ENCODE results near the gene WNT16.

WNT16 gene

DNA sequence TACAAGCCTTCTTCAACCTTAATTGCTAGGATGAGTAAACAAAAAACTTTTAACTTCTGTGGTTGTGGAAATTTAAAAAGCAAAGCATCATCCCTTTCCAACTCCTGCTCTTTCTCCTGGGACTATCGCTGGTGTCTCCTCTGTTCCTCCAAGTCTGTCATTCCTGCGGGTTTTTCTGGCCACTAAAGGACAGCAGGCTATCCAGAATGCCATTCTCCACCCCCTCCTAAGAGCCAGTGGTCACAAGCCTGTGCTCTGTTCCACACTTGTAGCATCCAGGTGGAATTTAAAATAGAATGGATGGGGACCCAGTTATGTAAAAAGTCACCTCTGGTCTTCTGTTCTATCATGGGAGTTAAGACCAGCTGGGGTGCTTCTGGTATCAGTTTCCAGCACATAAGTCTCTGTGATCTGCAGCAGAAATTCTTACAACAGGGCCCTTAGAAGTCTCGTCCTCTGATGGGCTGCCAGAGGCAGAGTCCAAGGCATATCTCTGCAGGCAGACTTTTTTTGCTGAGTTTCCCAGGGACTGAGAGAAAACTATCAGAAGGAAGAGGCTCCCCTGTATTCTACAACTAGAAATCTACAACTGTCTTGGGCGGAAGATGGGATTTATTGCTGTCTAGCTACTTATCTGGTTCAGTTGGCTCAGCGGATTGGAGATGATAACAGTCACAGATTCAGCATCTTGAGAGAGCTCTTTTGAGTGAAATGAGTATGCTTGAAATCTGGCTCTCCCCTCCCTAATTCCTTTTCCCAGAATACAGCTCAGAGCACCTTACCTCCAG, 5.1 kb upstream of the WNT16 start:
- Histone ChIP-seq H3K27me3 (ENCODE audit: insufficient read depth, low read length, poor library complexity, severe bottlenecking) (no peaks in the 10 kb centered on the region), H3K4me3 (ENCODE audit: low read length, poor library complexity, severe bottlenecking) (no peak overlapping the region), H2AFZ (ENCODE audit: low read length) (no peak overlapping the region), H3K9me3 (ENCODE audit: insufficient read depth, low read depth, low read length) (no peaks in the 10 kb centered on the region), H3K4me1 (ENCODE audit: insufficient read depth, low read length, poor library complexity, severe bottlenecking) (no peaks in the 10 kb centered on the region), H3K36me3 (ENCODE audit: insufficient read depth, low read length) (no peaks in the 10 kb centered on the region), H3K79me2 (ENCODE audit: insufficient read depth, low read length) (no peaks in the 10 kb centered on the region), H3K4me2 (ENCODE audit: low read depth, low read length, poor library complexity, severe bottlenecking) (no peak overlapping the region), H3K9me2 (replicated peaks; ENCODE audit: low read depth, low read length) (no peaks in the 10 kb centered on the region), H3F3A (ENCODE audit: low read depth) (no peaks in the 10 kb centered on the region), H4K20me1 (ENCODE audit: insufficient read depth, low read length, poor library complexity, severe bottlenecking) (no peaks in the 10 kb centered on the region), H3K9ac (ENCODE audit: low read depth, low read length, poor library complexity, severe bottlenecking) (no peak overlapping the region)
- no peak for TF ChIP-seq EZH2phosphoT487 (IDR thresholded peaks at IDR 0.05; ENCODE audit: borderline replicate concordance)
- TF ChIP-seq, protein P1, sequence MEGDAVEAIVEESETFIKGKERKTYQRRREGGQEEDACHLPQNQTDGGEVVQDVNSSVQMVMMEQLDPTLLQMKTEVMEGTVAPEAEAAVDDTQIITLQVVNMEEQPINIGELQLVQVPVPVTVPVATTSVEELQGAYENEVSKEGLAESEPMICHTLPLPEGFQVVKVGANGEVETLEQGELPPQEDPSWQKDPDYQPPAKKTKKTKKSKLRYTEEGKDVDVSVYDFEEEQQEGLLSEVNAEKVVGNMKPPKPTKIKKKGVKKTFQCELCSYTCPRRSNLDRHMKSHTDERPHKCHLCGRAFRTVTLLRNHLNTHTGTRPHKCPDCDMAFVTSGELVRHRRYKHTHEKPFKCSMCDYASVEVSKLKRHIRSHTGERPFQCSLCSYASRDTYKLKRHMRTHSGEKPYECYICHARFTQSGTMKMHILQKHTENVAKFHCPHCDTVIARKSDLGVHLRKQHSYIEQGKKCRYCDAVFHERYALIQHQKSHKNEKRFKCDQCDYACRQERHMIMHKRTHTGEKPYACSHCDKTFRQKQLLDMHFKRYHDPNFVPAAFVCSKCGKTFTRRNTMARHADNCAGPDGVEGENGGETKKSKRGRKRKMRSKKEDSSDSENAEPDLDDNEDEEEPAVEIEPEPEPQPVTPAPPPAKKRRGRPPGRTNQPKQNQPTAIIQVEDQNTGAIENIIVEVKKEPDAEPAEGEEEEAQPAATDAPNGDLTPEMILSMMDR (conservative IDR thresholded peaks at IDR 0.05; ENCODE audit: low read length): no peak

- no peaks in the 10 kb centered on the region for H3K9me3 ChIP-seq (ENCODE audit: insufficient read depth, low read depth, low read length)
- no peak overlapping the region for H3K4me2 ChIP-seq (ENCODE audit: low read depth, low read length, poor library complexity, severe bottlenecking)
These were observed 1.1 kb upstream of the WNT16 start for GRCh38 chr7:121327671-121328070.

DNA sequence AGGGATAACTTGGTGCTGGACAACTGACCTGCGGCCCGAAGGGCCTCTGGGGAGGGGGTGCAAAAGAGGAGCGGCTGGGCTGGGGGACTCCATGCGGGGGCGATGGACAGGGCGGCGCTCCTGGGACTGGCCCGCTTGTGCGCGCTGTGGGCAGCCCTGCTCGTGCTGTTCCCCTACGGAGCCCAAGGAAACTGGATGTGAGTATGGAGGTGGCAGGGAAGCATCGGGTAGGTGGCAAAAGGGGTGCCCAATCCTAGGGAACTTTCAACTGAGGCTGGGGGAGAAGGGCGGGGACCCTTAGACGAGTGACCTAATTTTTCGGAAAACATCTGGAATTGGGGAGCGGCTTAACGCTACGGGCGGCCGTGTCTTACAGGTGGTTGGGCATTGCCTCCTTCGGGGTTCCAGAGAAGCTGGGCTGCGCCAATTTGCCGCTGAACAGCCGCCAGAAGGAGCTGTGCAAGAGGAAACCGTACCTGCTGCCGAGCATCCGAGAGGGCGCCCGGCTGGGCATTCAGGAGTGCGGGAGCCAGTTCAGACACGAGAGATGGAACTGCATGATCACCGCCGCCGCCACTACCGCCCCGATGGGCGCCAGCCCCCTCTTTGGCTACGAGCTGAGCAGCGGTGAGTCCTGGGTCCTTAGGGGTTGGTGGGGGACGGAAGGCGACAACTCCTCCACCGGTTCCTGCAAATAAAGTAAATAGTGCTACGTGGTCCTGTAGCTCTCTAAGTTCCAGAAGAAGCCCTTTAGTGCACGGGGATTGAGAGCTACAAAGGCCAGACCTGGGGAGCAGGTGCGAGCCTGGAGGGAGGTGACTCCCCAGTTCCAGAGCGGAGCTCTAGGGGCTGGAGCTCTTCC, 622 bp downstream of the WNT16 start:
- Histone ChIP-seq H3K4me3 (ENCODE audit: low read length, poor library complexity, severe bottlenecking) (no peak overlapping the region), H2AFZ (ENCODE audit: low read length) (no peak overlapping the region), H3K36me3 (ENCODE audit: insufficient read depth, low read length) (no peaks in the 10 kb centered on the region), H3K27me3 (ENCODE audit: insufficient read depth, low read length, poor library complexity, severe bottlenecking) (no peaks in the 10 kb centered on the region), H3K9me3 (ENCODE audit: insufficient read depth, low read depth, low read length) (no peaks in the 10 kb centered on the region), H3F3A (ENCODE audit: low read depth) (no peaks in the 10 kb centered on the region), H3K4me2 (ENCODE audit: low read depth, low read length, poor library complexity, severe bottlenecking) (no peak overlapping the region), H3K9me2 (replicated peaks; ENCODE audit: low read depth, low read length) (no peaks in the 10 kb centered on the region), H3K9ac (ENCODE audit: low read depth, low read length, poor library complexity, severe bottlenecking) (no peak overlapping the region), H4K20me1 (ENCODE audit: insufficient read depth, low read length, poor library complexity, severe bottlenecking) (no peaks in the 10 kb centered on the region), H3K79me2 (ENCODE audit: insufficient read depth, low read length) (no peaks in the 10 kb centered on the region), H3K4me1 (ENCODE audit: insufficient read depth, low read length, poor library complexity, severe bottlenecking) (no peaks in the 10 kb centered on the region)
- TF ChIP-seq, protein P1 (conservative IDR thresholded peaks at IDR 0.05; ENCODE audit: low read length): no peak

More at GRCh38 chr7:121327671-121328070, 1.1 kb upstream of the WNT16 start:
- Histone ChIP-seq H3K79me2 (ENCODE audit: insufficient read depth, low read length) (no peaks in the 10 kb centered on the region), H4K20me1 (ENCODE audit: insufficient read depth, low read length, poor library complexity, severe bottlenecking) (no peaks in the 10 kb centered on the region), H3F3A (ENCODE audit: low read depth) (no peaks in the 10 kb centered on the region), H3K27me3 (ENCODE audit: insufficient read depth, low read length, poor library complexity, severe bottlenecking) (no peaks in the 10 kb centered on the region), H3K9me2 (replicated peaks; ENCODE audit: low read depth, low read length) (no peaks in the 10 kb centered on the region), H3K36me3 (ENCODE audit: insufficient read depth, low read length) (no peaks in the 10 kb centered on the region), H3K9ac (ENCODE audit: low read depth, low read length, poor library complexity, severe bottlenecking) (no peak overlapping the region), H2AFZ (ENCODE audit: low read length) (no peak overlapping the region), H3K4me3 (ENCODE audit: low read length, poor library complexity, severe bottlenecking) (no peak overlapping the region), H3K4me1 (ENCODE audit: insufficient read depth, low read length, poor library complexity, severe bottlenecking) (no peaks in the 10 kb centered on the region)
- TF ChIP-seq EZH2phosphoT487 (IDR thresholded peaks at IDR 0.05; ENCODE audit: borderline replicate concordance): no peak
- TF ChIP-seq, protein P1 (conservative IDR thresholded peaks at IDR 0.05; ENCODE audit: low read length): no peak

All from Loucy (cell line).